HepG2 (cell line): Measurements from ENCODE around the gene C2orf42. TPM values are rescaled to one million over a fixed set of nuclear protein-coding genes. Genes with fewer than 3 reads are reported as not detected.

ENCODE experiments used
- ATAC-seq: fragments of 200-7000 bp; cut with Tn5 transposase; 3 replicates; pipeline ENCODE4 v1.9.1; 2020; ENCODE audit warnings: mild to moderate bottlenecking, moderate library complexity
- BruUV-seq: library from RNA; stranded (reverse); fragments of 400-500 nt; replicated peaks from 2 replicates; lab custom pipeline; 2021; lab: Mats Ljungman, UMichigan
- CTCF ChIA-PET: fragments of 300-600 bp; formaldehyde crosslinking; extraction: SDS; loops from one replicate; lab custom pipeline; 2021; ENCODE audit warnings: low total read pairs, inconsistent platforms, low intra/inter-chr PET ratio; lab: Yijun Ruan, JAX
- POLR2A ChIA-PET: fragments of 350-600 bp; sonication (Branson Sonifier 250); formaldehyde crosslinking; loops from one replicate; lab custom pipeline; 2020; ENCODE audit warnings: antibody characterized with exemption, inconsistent platforms; lab: Yijun Ruan, JAX
- DNase-seq: peaks from one replicate; pipeline ENCODE4 v3.0.0-alpha.2; 2015; ENCODE audit warnings: low spot score
- FAIRE-seq: peaks from 3 replicates; lab custom pipeline; 2011; peaks lifted over from hg19 to GRCh38; lab: Jason Lieb, UNC
- H2AFZ ChIP-seq: one replicate; pipeline ENCODE4 v1.6.1; 2011; ENCODE audit warnings: low read length, inconsistent platforms
- H3K27ac ChIP-seq: fragments of 300-600 bp; 3 replicates; pipeline ENCODE4 v1.8.0; 2011; ENCODE audit warnings: mixed run types, mild to moderate bottlenecking, mixed read lengths, low read length, inconsistent platforms; ENCODE audit not compliant: insufficient read depth; ENCODE audit errors: extremely low read length
- H3K27me3 ChIP-seq, 2 experiments: fragments of 200-600 bp in 1 of 2; 2 replicates in 1 of 2; 3 replicates in 1 of 2; pipeline versions ENCODE4 v1.6.0 to v1.8.0; 2011; ENCODE audit warnings: low read length in 2 of 2, mild to moderate bottlenecking in 2 of 2, moderate library complexity in 2 of 2, inconsistent platforms in 1 of 2; ENCODE audit not compliant: insufficient read depth in 2 of 2, control insufficient read depth in 1 of 2
- H3K36me3 ChIP-seq, 2 experiments: fragments of 200-600 bp in 1 of 2; replicated peaks in 1 of 2; 2 replicates in 1 of 2; 3 replicates in 1 of 2; pipeline versions ENCODE4 v1.5.1 to v1.8.0; 2011; ENCODE audit warnings: low read length in 2 of 2, inconsistent platforms in 1 of 2; ENCODE audit not compliant: insufficient read depth in 2 of 2, control insufficient read depth in 1 of 2
- H3K4me1 ChIP-seq: 2 replicates; pipeline ENCODE4 v1.5.1; 2012; ENCODE audit warnings: low read length, inconsistent platforms; ENCODE audit not compliant: insufficient read depth
- H3K4me2 ChIP-seq: 2 replicates; pipeline ENCODE4 v1.6.0; 2011; ENCODE audit warnings: low read depth, low read length, inconsistent platforms
- H3K4me3 ChIP-seq, 3 experiments: fragments of 200-600 bp in 1 of 3; sonication (generic), shearing (Covaris generic) in 1 of 3; replicated peaks in 1 of 3; 2 replicates each; pipeline ENCODE4 v1.5.1; 2011 to 2016; ENCODE audit warnings: low read length in 3 of 3, inconsistent platforms in 2 of 3, low read depth in 2 of 3, mild to moderate bottlenecking in 2 of 3, control low read depth in 1 of 3, mixed read lengths in 1 of 3; ENCODE audit not compliant: insufficient read depth in 1 of 3
- H3K79me2 ChIP-seq: one replicate; pipeline ENCODE4 v1.6.1; 2011; ENCODE audit warnings: low read length, inconsistent platforms; ENCODE audit not compliant: insufficient read depth
- H3K9ac ChIP-seq: 2 replicates; pipeline ENCODE4 v1.6.0; 2011; ENCODE audit warnings: mild to moderate bottlenecking, low read depth, low read length, inconsistent platforms; ENCODE audit not compliant: insufficient read depth
- H3K9me3 ChIP-seq: 2 replicates; pipeline ENCODE4 v1.5.1; 2012; ENCODE audit warnings: mild to moderate bottlenecking, low read length
- H4K20me1 ChIP-seq: 2 replicates; pipeline ENCODE4 v1.6.0; 2011; ENCODE audit warnings: inconsistent platforms, mild to moderate bottlenecking, low read length, moderate library complexity; ENCODE audit not compliant: insufficient read depth
- ADNP ChIP-seq: sonication (generic); formaldehyde crosslinking; IDR thresholded peaks from 2 replicates; pipeline ENCODE4 v1.4.0; 2020; ENCODE audit warnings: missing genetic modification reagents
- CCAR2 ChIP-seq: fragments of 200-400 bp; formaldehyde crosslinking; optimal IDR thresholded peaks from 2 replicates; pipeline ENCODE3; 2018; ENCODE audit warnings: low read depth, mild to moderate bottlenecking, low read length, moderate library complexity
- FOXJ3 ChIP-seq: sonication (generic); formaldehyde crosslinking; IDR thresholded peaks from 2 replicates; pipeline ENCODE4 v1.4.0; 2020; ENCODE audit warnings: missing genetic modification reagents, mild to moderate bottlenecking, borderline replicate concordance
- NFATC3 ChIP-seq: sonication (generic); formaldehyde crosslinking; IDR thresholded peaks from 2 replicates; pipeline ENCODE4 v1.5.1; 2020; ENCODE audit warnings: mild to moderate bottlenecking, missing genetic modification reagents
- PAF1 ChIP-seq: IDR thresholded peaks from 2 replicates; pipeline ENCODE4 v1.6.1; 2016; ENCODE audit warnings: missing genetic modification reagents, missing compliant biosample characterization
- POLR2AphosphoS5 ChIP-seq: IDR thresholded peaks from 2 replicates; pipeline ENCODE4 v1.6.1; 2012; ENCODE audit warnings: low read depth, low read length
- ZNF256 ChIP-seq: sonication (generic); formaldehyde crosslinking; conservative IDR thresholded peaks from 2 replicates; pipeline ENCODE4 v1.4.0; 2020; ENCODE audit warnings: missing genetic modification reagents
- ZNF460 ChIP-seq: sonication (generic); formaldehyde crosslinking; IDR thresholded peaks from 2 replicates; pipeline ENCODE4 v1.5.1; 2020; ENCODE audit warnings: missing genetic modification reagents, mild to moderate bottlenecking, borderline replicate concordance
- ZNF672 ChIP-seq: sonication (generic); formaldehyde crosslinking; IDR thresholded peaks from 2 replicates; pipeline ENCODE4 v1.8.1; 2022; ENCODE audit warnings: missing genetic modification reagents
- ZNF747 ChIP-seq: sonication (generic); formaldehyde crosslinking; IDR thresholded peaks from 2 replicates; pipeline ENCODE4 v1.8.1; 2023; ENCODE audit warnings: missing genetic modification reagents, mild to moderate bottlenecking, borderline replicate concordance
- ZNF879 ChIP-seq: sonication (generic); formaldehyde crosslinking; IDR thresholded peaks from 2 replicates; pipeline ENCODE4 v1.8.1; 2023; ENCODE audit warnings: missing genetic modification reagents
- WGBS: methylation state at CpG from one replicate; pipeline ENCODE4 v1.1.6; 2017; ENCODE audit warnings: low lambda C conversion rate; 5-methylcytosine and 5-hydroxymethylcytosine counted together
- in situ Hi-C: cut with HindIII; loops from 2 replicates; pipeline ENCODE4 v1.10.0; 2017; ENCODE audit warnings: low pct_unique_long_range_greater_than_20kb; ENCODE audit not compliant: extremely low pct_ligation_motif_present
- intact Hi-C: fragments of 100-400 bp; cut with micrococcal nuclease; formaldehyde crosslinking; loops from one replicate; pipeline ENCODE4 v1.10.0; 2022; ENCODE audit not compliant: unreplicated experiment
- polyA plus RNA-seq, 8 experiments: library from polyadenylated mRNA; depleted of rRNA in 3 of 8; stranded (reverse) in 7 of 8; unstranded in 1 of 8; fragments of >200 nt; fragmentation: Illumina TruSeq in 4 of 8; extraction: Trizol in 4 of 8; gene quantifications; 2 replicates each; pipeline versions ENCODE4 v1.2.1 to v1.2.3, GENCODE V29; 2011 to 2016; ENCODE audit warnings: low read depth in 4 of 8, missing spikeins in 1 of 8, mixed read lengths in 1 of 8; ENCODE audit not compliant: insufficient read depth in 1 of 8
- total RNA-seq, 5 experiments: library from RNA; depleted of rRNA; stranded (reverse); fragments of >200 nt; fragmentation: Illumina TruSeq; extraction: Trizol; gene quantifications; 2 replicates each; pipeline ENCODE4 v1.2.3, GENCODE V29; 2016; ENCODE audit warnings: low read depth in 1 of 5
- TF ChIP-seq, protein P1 (sequence below): sonication (generic); formaldehyde crosslinking; IDR thresholded peaks from 2 replicates; pipeline ENCODE4 v1.9.0; 2021; ENCODE audit warnings: missing genetic modification reagents, borderline replicate concordance
- TF ChIP-seq, protein P2 (sequence below): sonication (generic); formaldehyde crosslinking; IDR thresholded peaks from 2 replicates; pipeline ENCODE4 v1.5.0; 2020; ENCODE audit warnings: mild to moderate bottlenecking, missing genetic modification reagents
- TF ChIP-seq, protein P3 (sequence below): sonication (generic); formaldehyde crosslinking; IDR thresholded peaks from 2 replicates; pipeline ENCODE4 v1.4.0; 2020; ENCODE audit warnings: missing genetic modification reagents

The C2orf42 gene
- total and polyA plus RNA-seq, 2 of the 13 experiments (the other 11 are each of a cell fraction or from before 2014, with no cell fraction given) = 9.3 to 9.9 TPM

DNA sequence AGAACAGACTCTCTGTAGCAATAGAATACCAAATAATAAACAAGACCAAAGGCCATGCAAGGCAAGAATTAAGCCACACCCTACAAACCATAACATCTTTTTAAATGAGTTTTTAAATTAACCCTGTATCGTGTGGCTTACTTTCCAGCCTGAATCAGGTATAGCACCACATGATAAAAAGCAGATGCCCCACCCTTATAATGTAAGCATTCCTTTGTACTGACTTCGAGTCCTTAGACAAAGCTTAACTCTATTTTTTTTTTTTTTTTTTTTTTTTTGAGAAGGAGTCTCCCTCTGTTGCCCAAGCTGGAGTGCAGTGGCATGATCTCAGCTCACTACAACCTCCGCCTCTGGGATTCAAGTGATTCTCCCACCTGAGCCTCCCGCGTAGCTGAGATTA lies 1.7 kb upstream of the C2orf42 start (continued):
- TF ChIP-seq, protein P1, sequence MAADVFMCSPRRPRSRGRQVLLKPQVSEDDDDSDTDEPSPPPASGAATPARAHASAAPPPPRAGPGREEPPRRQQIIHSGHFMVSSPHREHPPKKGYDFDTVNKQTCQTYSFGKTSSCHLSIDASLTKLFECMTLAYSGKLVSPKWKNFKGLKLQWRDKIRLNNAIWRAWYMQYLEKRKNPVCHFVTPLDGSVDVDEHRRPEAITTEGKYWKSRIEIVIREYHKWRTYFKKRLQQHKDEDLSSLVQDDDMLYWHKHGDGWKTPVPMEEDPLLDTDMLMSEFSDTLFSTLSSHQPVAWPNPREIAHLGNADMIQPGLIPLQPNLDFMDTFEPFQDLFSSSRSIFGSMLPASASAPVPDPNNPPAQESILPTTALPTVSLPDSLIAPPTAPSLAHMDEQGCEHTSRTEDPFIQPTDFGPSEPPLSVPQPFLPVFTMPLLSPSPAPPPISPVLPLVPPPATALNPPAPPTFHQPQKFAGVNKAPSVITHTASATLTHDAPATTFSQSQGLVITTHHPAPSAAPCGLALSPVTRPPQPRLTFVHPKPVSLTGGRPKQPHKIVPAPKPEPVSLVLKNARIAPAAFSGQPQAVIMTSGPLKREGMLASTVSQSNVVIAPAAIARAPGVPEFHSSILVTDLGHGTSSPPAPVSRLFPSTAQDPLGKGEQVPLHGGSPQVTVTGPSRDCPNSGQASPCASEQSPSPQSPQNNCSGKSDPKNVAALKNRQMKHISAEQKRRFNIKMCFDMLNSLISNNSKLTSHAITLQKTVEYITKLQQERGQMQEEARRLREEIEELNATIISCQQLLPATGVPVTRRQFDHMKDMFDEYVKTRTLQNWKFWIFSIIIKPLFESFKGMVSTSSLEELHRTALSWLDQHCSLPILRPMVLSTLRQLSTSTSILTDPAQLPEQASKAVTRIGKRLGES = no peak
- no peak for TF ChIP-seq ZNF256 (CRISPR knock-in tag)
- no peak for TF ChIP-seq POLR2AphosphoS5
- TF ChIP-seq PAF1 = no peak
- TF ChIP-seq, all 625 proteins: peak for 0

- BruUV-seq = no TSS peak
- TF ChIP-seq NFATC3 (CRISPR knock-in tag) (peak; percentile 15; the same call in 1 of the 2 replicates), FOXJ3 (CRISPR knock-in tag) (peak; percentile 35; the same call in 1 of the 2 replicates), ZNF879 (no peak), ZNF747 (CRISPR knock-in tag) (0 out of 2 replicates have a peak, but pooled peaks have one; percentile 6), ZNF672 (CRISPR knock-in tag) (no peak), ADNP (CRISPR knock-in tag) (peak; percentile 56; the same call in 1 of the 2 replicates), ZNF460 (CRISPR knock-in tag) (peak; percentile 91), CCAR2 (peak; percentile 19)
- TF ChIP-seq, protein P2, sequence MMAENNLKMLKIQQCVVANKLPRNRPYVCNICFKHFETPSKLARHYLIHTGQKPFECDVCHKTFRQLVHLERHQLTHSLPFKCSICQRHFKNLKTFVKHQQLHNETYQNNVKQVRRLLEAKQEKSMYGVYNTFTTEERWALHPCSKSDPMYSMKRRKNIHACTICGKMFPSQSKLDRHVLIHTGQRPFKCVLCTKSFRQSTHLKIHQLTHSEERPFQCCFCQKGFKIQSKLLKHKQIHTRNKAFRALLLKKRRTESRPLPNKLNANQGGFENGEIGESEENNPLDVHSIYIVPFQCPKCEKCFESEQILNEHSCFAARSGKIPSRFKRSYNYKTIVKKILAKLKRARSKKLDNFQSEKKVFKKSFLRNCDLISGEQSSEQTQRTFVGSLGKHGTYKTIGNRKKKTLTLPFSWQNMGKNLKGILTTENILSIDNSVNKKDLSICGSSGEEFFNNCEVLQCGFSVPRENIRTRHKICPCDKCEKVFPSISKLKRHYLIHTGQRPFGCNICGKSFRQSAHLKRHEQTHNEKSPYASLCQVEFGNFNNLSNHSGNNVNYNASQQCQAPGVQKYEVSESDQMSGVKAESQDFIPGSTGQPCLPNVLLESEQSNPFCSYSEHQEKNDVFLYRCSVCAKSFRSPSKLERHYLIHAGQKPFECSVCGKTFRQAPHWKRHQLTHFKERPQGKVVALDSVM (CRISPR knock-in tag) = 0 out of 2 replicates have a peak, but pooled peaks have one; percentile 27
- TF ChIP-seq, protein P3, sequence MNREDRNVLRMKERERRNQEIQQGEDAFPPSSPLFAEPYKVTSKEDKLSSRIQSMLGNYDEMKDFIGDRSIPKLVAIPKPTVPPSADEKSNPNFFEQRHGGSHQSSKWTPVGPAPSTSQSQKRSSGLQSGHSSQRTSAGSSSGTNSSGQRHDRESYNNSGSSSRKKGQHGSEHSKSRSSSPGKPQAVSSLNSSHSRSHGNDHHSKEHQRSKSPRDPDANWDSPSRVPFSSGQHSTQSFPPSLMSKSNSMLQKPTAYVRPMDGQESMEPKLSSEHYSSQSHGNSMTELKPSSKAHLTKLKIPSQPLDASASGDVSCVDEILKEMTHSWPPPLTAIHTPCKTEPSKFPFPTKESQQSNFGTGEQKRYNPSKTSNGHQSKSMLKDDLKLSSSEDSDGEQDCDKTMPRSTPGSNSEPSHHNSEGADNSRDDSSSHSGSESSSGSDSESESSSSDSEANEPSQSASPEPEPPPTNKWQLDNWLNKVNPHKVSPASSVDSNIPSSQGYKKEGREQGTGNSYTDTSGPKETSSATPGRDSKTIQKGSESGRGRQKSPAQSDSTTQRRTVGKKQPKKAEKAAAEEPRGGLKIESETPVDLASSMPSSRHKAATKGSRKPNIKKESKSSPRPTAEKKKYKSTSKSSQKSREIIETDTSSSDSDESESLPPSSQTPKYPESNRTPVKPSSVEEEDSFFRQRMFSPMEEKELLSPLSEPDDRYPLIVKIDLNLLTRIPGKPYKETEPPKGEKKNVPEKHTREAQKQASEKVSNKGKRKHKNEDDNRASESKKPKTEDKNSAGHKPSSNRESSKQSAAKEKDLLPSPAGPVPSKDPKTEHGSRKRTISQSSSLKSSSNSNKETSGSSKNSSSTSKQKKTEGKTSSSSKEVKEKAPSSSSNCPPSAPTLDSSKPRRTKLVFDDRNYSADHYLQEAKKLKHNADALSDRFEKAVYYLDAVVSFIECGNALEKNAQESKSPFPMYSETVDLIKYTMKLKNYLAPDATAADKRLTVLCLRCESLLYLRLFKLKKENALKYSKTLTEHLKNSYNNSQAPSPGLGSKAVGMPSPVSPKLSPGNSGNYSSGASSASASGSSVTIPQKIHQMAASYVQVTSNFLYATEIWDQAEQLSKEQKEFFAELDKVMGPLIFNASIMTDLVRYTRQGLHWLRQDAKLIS = no peak
Observed at GRCh38 chr2:70191244-70191735, 471 bp upstream of the C2orf42 start.

More at GRCh38 chr2:70191244-70191735, 471 bp upstream of the C2orf42 start:
- Histone ChIP-seq H2AFZ (peak overlapping the region; percentile 35), H3K4me2 (peak overlapping the region; percentile 67), H3K9ac (peak overlapping the region; percentile 76), H3K9me3 (no peaks in the 10 kb centered on the region), H3K27ac (peak overlapping the region; percentile 83), H3K4me1 (peaks cover 36% of the 10 kb centered on the region), H3K4me3 (peak overlapping the region; percentile 69 to 88 (median 86)), H4K20me1 (no peaks in the 10 kb centered on the region), H3K79me2 (no peaks in the 10 kb centered on the region), H3K36me3 (no peaks in the 10 kb centered on the region), H3K27me3 (no peaks in the 10 kb centered on the region; a peak in 1 of 5 replicates)
- POLR2A ChIA-PET = interaction anchor here (0.6 to 3.4 kb wide), 40 partner anchors 8 to 754 kb away, joined by 3 to 49 read pairs (median 4); partner anchors contain the start of genes ANXA4, MXD1, NFU1 and PCBP1
- 38% methylated on average over 13 of the region's 13 CpGs for WGBS
- CTCF ChIA-PET = no interaction called here
- DNase-seq (no peak), ATAC-seq (no peak), FAIRE-seq (no peak)
- in situ Hi-C loops (no loop called here), intact Hi-C loops (loop anchor here (2.0 to 5.0 kb wide), 3 partner anchors 48 to 274 kb away; partner anchors contain the start of genes MXD1 and TIA1)
